HG02943 (cell line): ENCODE results near the gene NUDCD3.

Experiments
- ATAC-seq: cut with Tn5 transposase; IDR thresholded peaks from one replicate; pipeline ENCODE4 v1.9.1; 2021; ENCODE audit warnings: mild to moderate bottlenecking, low read depth, moderate library complexity; ENCODE audit not compliant: unreplicated experiment

The NUDCD3 gene

GRCh38 chr7:44403176-44403759 is 87.2 kb downstream of the NUDCD3 start:
- ATAC-seq: no peak

- ATAC-seq: no peak
Observed at GRCh38 chr7:44402401-44403060, 87.9 kb downstream of the NUDCD3 start.

DNA sequence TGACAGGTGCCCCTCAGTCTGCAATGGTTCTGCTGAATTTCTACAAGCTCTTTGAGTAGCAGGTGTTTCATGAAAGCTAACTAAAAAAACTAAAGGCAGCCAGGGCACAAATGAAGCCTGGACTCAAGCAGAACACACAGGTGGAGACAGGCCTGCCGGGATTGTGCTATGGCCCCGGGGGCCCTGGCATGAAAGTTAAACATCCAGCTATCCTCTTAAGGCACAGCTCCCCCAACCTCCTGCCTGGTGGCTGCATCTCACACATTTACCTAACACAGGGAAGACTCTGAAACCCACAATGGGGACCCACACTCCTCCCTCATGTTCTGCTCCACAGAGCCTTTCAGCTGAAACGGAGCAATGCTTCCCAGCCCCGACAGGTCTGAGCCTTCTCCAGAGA is 88.8 kb downstream of the NUDCD3 start:
- ATAC-seq: no peak

DNA sequence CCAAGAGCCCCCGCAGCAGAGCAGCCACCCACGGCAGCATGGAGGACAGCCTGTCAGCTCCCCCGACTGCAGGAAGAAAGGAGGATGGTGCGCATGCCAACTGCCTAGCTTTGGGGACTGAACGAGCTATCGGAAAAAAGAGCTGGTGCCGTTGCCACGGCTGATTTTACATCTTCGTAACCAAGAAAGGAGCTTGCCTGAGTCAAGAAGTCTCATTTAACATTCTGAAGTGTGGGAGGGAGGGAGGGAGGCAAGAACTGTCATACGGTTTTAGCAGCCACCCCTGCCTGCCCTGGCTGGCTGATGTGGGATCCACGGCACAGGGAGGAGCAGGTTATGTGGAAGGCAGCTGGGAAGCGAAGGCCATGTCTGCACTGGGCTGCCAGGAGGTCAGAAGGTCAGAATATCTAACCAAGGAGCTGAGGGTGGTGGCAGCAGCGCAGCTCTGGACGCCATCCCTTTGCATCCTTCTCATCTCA is 90.4 kb downstream of the NUDCD3 start:
- no peak for ATAC-seq

DNA sequence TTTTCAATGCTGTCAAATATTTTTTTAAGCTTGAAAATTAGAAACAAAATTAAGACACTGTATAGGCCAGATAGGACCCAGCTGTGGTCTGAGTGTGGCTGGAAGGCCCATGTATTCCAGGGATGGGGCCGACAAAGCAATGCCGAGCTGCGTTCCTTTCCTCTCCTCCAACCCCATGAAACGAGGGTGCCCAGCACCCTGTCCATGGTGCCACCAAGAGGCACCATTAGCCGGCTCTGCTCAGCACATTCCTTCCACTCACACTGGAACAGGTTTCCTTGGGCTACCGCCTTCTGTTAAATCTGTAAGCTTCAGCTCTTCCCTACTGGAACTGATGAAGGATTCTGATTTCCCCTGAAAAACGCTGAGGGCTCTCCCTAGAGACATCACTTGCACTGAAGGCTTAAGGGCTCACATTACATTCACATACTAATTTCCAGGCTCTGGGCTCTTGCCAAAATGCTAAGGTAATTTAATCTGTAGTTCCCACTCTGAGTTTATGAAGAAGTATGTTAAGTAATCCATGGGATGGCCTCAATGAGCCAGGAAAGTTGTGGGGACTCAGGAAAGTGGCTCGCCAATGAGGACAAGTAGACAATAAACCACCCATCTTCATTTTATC is 91.4 kb downstream of the NUDCD3 start:
- ATAC-seq: no peak

- no peak for ATAC-seq
Observed at GRCh38 chr7:44398511-44398911, 91.9 kb downstream of the NUDCD3 start.

GRCh38 chr7:44396931-44397545 is 93.4 kb downstream of the NUDCD3 start:
- no peak for ATAC-seq

DNA sequence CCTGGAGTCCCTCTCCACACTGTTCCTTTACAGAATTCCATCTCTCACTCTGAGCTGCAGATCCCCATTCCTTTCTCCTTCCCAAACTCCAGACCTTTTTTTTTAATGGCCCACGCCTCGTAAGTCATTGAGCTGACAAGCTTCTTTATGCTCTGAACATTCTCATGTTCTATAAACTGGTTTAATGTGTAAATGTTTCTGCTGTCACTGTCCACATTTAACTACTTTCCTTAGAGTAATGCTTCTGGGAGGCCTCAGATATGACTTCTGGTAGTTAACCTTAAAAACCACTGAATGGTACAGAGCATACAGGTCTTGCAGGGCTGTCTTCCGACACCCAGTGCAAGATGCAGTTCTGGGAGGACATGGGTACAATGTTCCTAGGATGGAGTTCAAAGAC is 94.0 kb downstream of the NUDCD3 start:
- no peak for ATAC-seq

GRCh38 chr7:44395067-44395466 is 95.4 kb downstream of the NUDCD3 start:
- no peak for ATAC-seq

GRCh38 chr7:44394636-44395035 is 95.8 kb downstream of the NUDCD3 start:
- no peak for ATAC-seq

DNA sequence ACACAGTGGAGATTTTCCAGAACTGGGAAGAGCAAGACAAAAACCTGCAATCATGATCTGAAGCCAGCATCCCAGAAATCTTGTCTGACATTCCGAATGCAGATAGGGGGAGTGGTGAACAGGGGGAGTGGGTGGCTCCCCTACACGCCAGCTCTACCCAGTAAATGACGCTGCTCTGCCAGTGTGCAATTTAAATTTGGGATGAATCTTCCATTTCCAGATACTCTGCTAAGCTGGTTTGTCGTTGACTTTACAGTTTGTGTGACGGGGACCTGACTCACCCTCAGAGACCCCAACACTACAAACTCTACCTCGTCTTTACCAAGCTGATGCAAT is 96.4 kb downstream of the NUDCD3 start:
- no peak for ATAC-seq

DNA sequence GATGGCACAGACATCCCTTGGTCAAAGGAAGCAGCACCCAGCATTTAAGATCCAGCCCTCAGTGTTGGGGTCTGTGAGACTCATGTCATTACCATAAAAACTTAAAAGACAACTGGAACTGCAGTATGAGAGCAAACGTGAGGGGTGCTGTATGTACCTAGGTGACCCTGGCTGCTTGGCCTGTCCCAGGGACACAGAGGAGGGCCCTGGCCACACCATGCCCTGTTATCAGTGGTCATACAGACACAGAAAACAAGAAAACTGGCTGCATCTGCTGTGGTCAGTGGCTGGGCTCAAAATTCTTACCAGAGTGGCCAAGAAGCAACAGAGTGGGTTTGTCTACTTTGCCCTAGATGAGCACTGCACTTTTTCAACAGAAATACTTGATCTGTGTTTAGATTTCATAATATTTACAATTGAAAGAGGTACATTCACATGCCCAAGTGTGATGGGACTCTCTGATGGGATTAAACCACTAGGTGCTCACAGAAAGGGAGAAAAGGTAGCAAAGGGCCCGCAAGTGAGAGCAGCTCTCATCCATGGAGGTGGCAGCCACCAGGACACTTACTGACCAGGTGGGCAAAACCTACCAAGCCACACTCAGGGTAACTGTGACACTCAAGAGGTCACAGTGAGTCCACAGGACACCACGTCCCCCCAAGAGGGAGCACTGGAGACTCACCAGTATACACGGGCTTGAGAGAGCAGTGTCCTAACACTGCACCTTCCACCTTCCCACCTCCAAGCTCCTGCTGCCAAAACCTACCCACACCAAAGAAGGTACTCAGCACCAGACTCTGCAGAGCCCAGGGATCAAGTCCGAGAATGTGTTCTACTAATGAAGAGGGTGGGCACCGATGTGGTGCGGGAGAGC is 97.0 kb downstream of the NUDCD3 start:
- no peak for ATAC-seq

GRCh38 chr7:44392618-44393010 is 97.8 kb downstream of the NUDCD3 start:
- ATAC-seq: no peak

DNA sequence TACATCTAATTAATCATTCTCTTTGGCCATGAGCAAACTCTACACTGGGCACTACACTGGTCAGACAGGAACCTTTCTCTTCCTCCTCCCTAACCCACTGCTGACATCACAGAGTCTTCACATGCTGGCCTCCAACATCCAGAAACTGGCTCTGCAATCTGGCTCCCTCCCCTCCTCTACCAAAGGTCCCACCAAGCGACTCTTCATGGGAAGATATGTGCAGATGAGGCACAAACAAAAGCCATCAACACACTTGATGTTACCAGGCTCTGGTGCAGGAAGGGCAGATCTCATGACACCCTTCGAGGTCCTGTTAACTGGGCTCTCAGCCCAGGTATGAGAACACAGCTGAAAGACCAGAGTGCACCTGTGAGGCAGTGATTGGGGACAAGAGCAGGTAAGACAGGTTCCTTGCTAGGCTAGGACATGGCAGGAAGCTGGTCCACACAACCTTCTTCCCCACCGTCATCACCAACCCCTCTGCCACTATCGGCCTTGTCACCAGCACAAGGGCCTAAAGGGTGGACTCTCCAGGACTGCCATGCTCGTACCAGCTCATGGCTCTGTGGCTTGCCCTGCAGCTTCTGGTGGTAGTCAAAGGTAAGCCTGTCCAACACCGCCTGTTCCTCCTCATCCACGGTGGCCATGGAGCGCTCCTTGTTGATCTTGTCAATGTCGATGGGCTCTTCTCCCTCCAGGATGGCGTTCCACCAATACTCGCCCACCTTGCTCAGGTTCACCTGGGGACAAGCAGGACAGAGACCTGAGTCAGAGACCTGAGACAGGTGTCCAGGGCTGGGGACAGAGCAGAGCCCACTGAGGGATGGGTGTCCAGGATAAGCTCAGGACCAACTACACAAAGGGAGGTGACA is 98.5 kb downstream of the NUDCD3 start:
- no peak for ATAC-seq

DNA sequence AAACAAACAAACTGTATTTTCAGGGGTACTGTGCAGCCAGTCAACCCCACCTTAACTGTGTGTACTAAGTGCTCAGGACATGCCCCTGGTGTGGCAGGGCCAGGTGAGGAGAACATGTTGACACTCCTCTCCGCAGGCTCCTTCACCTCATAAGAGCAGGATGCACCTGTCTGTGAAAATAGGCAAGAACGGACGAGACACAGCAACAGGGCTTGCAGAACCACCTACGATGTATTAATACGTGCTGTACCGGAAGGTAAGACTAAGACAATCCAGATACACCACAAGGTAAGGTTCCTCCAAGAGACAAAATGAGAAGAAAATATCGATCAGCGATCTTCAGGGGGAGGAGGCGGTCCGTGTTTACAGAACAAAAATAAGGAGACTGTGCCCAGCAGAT is 99.3 kb downstream of the NUDCD3 start:
- no peak for ATAC-seq

DNA sequence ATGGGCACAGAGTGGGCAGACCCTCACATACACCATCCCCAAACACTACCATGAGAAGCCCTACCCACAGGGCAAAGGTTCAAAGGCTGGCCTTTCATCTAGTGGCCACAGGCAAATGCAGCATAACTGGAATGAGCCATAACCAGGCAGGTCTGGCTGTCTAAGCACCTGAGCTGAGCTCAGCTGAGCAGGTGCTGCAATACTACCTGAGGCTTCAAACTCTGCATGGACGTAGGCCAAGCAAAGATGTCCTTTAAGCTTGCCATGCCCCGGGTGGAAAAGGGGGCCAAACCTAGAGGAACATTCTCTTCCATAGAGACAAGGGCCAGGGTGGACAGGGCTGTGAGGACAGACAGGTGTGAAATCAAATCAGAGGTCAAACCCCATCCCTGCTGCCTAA is 99.8 kb downstream of the NUDCD3 start:
- ATAC-seq: no peak

GRCh38 chr7:44388089-44388970 is 102.1 kb downstream of the NUDCD3 start:
- ATAC-seq: no peak

DNA sequence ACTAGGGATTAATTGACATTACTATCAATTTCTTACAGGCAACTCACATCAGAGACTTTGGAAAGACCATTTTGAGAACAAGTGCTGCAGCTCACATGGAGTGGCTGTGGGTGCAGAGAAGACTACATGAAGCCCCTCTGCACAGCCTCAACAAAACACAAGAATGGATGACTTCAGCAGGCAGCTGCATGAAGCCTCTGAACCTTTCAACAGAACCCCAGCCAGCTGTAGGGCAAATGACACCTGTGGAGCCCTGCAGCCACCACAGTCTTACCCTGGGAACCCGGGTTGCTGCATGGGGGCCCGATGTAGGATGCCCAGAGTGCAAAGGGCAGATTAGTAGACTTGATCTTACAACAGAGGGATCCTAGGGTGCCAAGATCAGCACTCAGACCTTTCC is 103.1 kb downstream of the NUDCD3 start:
- ATAC-seq: no peak
